Measurements from ENCODE around the gene ZNF616.

DNA sequence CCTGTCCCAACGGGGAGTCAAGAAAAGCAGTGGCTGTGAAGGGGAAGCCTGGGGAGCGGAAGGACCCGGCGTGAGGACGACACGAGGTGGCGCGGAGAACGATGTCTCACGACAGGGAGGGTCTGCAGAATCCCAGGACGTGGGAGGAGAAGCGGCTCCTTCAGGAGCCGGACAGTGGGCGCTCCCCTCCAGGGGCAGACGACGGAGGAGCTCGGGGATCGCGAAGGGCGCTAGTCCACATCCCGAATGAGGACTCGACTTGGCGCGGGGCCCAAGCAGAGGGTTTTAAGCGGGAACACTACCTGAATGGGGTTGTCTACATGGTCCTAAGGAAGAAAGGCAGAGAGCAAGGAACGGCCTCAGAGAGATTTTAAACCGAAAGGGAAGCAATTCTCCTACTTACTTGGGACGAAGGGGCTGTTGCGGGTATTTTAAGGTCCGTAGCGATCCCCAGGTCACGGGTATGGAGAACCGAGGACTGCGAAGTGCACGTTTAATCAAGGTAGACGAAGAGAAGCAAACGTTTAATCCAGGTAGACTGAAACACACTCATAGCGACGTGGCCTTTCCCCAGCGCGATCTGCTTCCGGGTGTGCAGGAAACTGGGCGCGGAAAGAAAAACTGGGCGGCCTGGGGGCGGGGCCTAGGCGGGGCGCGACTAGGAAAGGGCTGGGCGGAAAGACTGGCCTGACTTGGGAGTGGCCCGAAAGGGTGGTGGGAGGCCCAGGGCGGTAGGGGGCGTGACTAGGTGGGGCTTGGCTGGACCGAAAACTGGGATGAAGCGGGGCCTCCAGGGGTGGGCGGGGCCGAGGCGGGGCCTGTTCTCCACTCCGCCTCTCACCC is 44.3 kb downstream of the ZNF616 start, which contains the start of gene ZNF841:
- TF ChIP-seq, protein P1, sequence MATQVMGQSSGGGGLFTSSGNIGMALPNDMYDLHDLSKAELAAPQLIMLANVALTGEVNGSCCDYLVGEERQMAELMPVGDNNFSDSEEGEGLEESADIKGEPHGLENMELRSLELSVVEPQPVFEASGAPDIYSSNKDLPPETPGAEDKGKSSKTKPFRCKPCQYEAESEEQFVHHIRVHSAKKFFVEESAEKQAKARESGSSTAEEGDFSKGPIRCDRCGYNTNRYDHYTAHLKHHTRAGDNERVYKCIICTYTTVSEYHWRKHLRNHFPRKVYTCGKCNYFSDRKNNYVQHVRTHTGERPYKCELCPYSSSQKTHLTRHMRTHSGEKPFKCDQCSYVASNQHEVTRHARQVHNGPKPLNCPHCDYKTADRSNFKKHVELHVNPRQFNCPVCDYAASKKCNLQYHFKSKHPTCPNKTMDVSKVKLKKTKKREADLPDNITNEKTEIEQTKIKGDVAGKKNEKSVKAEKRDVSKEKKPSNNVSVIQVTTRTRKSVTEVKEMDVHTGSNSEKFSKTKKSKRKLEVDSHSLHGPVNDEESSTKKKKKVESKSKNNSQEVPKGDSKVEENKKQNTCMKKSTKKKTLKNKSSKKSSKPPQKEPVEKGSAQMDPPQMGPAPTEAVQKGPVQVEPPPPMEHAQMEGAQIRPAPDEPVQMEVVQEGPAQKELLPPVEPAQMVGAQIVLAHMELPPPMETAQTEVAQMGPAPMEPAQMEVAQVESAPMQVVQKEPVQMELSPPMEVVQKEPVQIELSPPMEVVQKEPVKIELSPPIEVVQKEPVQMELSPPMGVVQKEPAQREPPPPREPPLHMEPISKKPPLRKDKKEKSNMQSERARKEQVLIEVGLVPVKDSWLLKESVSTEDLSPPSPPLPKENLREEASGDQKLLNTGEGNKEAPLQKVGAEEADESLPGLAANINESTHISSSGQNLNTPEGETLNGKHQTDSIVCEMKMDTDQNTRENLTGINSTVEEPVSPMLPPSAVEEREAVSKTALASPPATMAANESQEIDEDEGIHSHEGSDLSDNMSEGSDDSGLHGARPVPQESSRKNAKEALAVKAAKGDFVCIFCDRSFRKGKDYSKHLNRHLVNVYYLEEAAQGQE (IDR thresholded peaks at IDR 0.05; ENCODE audit: low read depth), result no peak
- TF ChIP-seq, protein P2, sequence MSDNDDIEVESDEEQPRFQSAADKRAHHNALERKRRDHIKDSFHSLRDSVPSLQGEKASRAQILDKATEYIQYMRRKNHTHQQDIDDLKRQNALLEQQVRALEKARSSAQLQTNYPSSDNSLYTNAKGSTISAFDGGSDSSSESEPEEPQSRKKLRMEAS (IDR thresholded peaks at IDR 0.05), result peak; percentile 17
- no peak for TF ChIP-seq TEAD4 (IDR thresholded peaks at IDR 0.05)
- TF ChIP-seq EGR1 (IDR thresholded peaks at IDR 0.05), result no peak
- TF ChIP-seq TAF1 (IDR thresholded peaks at IDR 0.05; ENCODE audit: low read depth), result peak; percentile 55
- TF ChIP-seq FOXM1 (IDR thresholded peaks at IDR 0.05; ENCODE audit: borderline replicate concordance, low read depth), result no peak
- TF ChIP-seq CEBPB (IDR thresholded peaks at IDR 0.05), result no peak
